CD4-positive, alpha-beta T cell treated with Interleukin-2 at 100 ng/mL for 4 hours (primary cell): Measurements from ENCODE around the gene MOV10L1.
A peak's percentile ranks its signal among the peaks of the same experiment; 100 is the strongest.
"Not testable (repeated sequence)": the region's sequence is repeated elsewhere in the genome, so short reads cannot be mapped to it uniquely, and the experiment has no call there.

Experiments used
- DNase-seq: peaks from one replicate; pipeline ENCODE4 v3.0.0-alpha.2; 2020; ENCODE audit warnings: low spot score

The MOV10L1 gene

DNA sequence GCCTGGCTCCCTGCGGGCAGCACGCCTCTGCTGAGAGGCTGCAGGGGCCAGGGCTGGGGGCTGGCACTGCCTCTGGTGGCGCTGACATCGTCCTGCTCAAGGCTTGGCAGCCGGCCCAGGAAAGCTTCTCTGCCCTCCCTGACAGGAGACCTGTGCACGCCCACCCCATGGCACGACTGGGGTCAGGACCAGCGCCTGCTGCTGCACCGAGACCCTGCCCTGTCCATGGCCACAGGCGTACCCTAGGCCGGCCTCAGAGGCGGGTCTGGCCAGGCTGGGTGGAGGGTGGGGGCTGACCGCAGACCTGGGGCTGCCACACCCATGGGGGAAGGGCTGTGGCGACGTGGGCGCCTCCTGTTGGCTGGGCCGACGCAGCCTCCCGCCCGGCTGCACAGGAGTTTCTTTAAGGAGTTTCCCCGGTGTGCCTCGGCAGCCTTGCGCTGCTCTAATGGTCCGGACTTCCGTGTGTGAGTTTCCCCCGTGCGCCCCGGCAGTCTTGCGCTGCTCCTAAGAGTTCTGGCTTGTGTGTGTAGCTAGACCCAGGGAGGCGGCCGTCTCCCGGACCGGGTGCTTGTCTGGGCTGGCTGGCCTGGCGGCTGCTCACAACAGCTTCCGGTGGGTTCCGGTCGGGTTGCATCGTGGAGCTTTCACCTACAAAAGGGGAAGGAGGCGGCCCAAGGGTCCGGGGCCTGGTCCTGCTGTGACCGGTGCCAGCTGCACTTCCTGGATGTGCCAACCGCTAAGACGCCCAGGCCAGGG is 100.6 kb downstream of the MOV10L1 start:
- DNase-seq, result peak; percentile 84

DNA sequence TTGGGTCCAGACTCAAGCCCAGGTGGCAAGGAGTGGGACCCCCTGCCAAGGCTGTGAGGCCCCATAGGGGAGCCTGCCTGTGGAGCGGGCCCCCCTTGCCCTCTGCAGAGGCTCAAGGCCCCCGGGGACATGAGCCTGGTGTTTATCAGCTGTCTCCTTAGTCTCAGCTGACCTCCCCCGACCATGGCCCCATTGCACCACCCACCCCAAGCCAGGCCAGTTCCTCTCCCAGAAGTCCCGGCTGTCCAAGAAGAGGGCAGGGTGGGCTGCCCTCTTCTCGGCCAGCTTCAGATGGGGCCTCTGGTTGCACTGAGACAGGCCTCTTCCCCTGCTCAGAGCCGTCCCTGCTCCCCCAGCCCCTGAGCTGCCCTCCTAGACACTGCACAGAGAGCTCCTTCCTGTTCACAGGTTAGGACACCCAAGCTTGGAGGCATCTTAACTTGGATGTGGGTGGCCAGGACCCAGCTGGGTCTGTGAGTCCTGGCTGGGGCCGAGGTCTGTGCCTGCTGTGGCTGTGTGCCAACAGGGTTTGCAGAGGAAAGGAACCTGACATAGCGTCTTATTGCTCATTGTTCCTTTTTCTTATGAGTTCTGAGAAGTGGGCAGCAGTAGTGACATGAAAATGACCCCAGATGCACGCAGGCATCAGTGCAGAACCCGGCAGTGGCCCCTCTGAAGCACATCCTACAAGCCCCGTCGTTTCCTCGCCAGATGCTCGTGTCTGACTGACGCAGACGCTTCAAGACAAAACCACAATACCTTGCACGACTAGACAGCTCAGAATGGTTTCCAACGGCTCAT is 101.3 kb downstream of the MOV10L1 start:
- peak; percentile 86 for DNase-seq

DNA sequence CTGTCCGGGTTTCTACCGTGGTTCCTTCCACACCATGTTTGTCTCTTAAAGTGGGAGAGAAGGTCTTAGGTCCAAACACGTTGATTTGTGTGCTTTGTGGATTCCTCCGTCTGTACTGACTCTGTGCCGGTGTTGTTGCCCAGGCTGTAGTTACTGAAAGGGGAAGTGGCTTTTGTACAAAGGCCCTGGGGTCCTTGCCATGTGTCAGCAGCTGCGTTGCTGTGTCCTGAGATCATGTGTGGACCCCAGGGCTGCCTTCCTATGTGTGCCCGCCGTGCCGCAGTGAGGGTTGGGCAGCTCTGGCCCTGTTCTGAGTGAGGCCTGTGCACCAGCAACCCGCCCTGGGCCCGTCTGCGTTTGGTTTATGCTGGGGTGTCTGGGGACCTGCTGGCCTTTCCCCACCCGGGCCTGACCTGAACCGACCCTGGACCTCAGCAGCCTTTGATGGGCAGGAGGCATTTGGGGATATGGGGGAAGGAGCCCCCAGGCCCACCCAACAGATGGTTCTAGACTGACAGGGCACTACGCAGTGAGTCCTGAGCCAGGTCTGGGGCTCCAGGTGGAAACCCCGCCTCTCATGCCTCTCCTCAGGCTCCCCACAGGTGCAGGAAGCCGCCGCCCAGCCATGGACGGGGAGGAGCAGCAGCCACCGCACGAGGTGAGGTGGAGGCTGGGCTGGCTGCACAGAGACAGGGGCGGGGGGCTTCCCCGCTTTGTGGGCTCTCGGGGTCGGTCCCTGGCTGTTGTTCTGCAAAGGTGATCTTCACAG is 102.8 kb downstream of the MOV10L1 start:
- DNase-seq, result peak; percentile 54

DNA sequence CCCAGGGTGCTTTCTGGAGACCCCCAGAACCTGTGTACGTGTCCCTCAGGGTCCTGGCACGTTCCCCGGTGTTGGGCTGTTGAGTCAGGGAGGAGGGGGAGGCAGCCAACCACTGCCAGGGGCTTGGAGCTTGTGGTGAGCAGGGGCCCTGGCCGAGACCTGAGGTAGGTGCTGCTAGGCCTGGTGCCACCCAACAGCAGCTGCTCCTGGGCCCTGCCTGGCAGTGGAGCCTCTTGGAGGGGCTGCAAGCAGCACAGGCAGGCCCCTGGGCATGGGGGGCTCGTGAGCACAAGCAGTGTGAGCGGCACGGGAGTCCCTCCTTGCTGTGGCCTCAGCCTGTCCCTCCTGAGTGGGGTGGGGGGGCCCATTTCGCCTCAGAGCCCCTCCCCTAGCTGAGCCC is 103.8 kb downstream of the MOV10L1 start:
- DNase-seq, result no peak

DNA sequence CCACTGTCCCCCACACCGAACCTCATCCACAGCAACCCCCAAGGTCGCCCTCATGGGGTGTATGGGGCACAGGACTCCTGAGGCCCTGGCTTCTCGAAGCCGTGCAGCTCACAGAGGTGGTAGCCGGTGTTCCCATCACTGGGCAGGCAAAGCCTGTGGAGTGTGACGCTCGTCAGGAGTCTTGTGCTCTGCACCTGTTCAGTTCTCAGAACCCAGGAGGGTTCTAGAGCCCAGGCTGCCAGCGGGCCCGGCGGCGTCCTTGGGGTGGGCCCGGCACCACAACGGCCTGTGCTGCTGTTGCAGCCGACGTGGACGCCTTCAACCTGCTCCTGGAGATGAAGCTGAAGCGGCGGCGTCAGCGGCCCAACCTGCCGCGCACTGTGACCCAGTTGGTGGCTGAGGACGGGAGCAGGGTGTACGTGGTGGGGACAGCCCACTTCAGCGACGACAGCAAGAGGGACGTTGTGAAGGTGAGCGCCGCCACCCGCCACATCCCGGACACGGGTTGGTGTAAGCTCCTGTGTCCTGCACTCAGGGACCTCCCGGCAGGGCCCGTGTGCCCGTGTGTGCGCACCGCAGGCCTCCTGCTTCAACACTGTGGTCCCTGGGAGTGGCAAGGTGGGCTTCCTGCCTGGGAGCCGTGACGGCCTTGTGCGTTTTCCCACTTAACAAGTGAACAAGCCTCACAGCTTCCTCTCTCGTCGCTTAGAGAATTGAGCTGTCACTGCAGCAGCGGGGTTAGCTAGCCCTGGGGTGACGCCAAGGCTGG is 104.4 kb downstream of the MOV10L1 start:
- no peak for DNase-seq

DNA sequence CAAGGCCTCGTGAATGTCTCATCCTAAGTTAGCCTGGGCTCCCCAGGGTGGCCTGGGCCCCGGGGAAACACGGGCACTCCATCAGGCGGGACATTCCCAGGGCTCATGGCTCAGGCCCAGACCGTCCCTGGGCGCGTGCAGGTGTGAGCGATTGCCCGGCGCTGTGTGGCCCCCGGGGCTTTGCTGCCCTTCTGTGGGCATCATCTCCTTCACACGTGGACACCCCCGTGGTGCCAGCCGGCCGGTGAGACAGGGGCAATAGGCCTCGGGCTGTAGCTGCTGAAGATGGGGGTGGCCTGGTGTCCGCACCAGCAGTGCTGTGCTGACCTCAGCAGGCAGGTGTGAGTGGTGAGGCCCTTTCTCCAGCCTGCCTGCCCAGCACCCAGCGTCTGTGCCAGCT is 106.5 kb downstream of the MOV10L1 start:
- DNase-seq, result no peak

DNA sequence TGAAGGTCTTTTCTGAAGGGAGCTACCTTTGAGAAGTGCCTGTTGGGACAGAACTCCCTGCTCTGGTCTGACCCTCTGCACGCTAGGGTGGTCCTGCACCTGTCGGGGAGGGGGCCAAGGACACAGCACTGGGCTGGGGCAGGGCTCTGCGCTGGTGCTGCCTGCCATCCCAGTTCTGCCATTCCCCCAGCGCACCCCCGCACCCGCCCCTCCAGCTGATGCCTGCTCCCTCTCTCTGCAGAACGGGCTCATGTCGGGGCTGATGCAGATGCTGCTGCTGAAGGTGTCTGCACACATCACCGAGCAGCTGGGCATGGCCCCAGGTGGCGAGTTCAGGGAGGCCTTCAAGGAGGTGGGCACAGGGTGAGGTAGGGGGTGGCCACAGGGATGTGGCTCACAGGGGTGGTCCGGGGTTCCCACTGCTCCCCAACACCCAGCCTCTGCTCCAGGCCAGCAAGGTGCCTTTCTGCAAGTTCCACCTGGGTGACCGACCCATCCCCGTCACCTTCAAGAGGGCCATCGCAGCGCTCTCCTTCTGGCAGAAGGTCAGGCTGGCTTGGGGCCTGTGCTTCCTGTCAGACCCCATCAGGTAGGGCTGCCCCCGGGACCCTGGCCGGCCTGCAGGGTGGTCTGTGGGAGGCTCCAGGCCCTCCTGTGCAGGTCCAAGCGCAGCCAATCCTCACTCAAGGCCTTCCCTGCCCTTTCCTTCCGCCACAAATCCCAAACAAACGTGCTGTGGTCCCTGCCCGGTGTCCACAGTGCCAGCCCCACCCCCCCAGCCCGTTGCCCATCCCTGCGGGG is 107.4 kb downstream of the MOV10L1 start:
- DNase-seq, result no peak

DNA sequence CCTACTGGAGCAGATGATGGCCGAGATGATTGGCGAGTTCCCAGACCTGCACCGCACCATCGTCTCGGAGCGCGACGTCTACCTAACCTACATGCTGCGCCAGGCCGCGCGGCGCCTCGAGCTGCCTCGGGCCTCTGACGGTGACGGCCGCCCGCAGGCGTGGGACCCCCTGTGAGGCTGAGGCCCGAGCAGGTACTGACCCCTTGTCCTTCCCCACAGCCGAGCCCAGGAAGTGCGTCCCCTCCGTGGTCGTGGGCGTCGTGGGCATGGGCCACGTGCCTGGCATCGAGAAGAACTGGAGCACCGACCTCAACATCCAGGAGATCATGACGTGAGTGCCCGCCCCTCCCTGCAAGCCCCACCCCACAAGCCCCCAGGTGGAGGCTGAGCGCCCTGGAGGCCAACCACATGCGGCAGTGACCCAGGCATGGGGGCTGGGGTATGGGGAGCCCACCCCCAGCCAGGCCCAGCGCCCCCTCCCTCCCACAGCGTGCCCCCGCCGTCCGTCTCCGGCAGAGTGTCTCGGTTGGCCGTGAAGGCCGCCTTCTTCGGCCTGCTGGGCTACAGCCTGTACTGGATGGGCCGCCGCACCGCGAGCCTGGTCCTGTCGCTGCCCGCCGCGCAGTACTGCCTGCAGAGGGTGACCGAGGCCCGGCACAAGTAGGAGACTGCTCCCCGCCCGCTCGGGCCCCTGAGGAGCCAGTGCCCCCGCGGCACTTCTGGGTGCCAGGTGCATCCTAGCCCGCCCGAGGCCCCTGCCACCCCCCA is 108.2 kb downstream of the MOV10L1 start:
- no peak for DNase-seq

DNA sequence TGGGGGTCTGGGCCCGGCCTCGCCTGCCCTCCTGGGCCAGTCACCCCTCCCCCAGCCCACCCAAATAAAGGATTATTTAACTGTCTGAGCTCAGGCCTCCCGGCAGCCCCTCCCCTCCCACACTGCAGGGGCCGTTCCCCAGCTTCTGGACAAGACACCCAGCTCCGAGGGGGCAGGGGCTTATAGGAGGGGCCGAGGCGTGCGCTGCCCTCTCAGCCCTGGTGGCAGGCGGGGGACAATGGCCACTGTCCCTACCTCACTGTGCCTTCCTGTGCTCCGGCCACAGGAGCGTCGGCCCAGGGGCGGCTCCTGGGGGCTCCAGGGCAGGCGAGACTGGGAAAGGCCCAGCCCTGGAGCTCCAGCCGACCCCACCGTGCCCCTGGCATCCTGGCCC is 108.8 kb downstream of the MOV10L1 start:
- DNase-seq, result no peak

DNA sequence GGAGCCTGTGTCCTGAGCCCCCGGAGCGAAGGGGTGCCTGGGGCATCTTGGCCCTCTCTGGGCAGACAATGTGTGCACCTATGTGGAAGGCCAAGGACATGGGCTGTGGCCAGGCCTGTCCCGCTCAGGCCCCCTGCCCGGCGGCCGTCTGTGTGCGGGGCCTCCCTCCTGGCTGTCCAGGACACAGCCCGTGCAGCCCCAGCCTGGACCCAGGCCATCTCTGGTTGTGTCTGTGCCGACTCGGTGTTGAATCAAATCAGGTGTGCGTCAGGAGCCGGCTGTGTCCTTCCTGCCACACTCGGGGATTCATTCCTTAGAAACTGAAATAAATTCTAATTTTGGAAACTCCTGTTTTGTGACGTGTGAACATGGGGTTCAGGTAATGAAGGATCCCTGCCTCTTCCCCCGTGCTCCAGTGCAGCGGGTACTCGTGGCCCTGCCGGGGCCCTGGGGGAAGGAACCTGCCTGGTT is 109.5 kb downstream of the MOV10L1 start:
- DNase-seq, result no peak

DNA sequence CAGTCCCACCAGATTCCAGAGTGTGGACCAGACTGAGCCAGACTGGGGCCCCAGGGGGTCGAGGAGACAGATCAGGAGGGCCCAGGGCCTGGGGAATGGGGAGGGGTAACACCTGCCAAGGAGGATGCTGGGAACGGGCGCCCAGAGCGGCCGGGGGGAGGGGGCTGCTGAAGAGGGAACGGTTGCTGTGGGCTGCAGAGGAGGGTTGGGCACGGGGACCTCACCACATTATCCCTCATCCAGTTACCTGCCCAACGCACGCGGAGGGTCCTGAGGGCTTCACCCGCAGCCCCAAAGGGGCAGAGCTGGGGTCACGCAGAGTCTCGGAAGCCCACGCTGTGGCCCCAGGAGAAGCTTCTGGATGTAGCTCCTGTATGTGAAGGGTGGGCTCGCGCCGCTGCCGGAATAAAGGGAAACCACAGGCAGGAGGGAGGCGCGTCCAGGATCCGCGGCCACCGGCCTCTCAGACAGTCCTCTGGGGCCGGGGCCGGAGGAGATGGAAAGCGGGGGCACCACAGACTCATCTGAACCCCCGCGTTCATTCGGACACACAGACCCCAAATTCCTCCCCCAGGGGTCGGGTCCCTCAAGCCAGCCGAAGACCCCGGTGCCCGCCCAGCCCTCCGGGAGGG is 110.1 kb downstream of the MOV10L1 start:
- DNase-seq, result no peak

DNA sequence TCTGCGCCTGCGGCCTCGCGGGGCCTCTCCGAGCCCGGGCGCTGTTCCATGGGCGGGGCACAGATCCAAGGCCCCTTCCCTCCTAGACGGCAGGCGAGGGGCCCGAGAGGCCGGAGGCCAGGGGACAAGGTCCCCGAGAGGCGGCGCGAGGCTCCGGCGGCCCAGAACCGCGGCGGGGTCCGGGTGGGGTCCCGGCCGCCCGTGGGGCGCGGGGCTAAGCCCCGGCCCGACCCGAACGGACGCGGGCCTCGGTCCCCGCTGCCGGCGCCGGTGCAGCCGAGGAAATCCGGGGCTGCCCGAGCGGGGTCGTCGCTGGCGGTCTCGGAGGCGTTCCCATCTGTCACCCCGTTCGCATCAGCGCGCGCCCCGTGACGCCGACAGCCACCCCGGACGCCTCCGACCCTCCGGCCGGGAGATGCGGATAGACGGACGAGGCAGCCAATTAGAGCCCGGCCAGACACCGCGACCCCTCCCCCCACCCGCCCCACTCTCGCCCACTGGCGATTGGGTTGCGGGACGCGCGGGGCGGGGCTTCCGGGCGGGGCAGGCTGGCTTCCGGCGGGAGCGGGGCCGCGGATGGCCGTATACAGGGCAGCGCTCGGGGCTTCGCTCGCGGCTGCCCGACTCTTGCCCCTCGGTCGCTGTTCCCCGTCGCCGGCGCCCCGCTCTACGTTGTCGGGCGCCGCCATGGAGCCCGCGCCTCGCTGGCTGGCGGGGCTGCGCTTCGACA is 110.8 kb downstream of the MOV10L1 start, which contains the start of gene SELENOO:
TSS of gene SELENOO (plus strand) at position 551 of the 730 bp plus-strand sequence. CDS start at position 577, 26 bp downstream.
- DNase-seq, result peak; percentile 91

DNA sequence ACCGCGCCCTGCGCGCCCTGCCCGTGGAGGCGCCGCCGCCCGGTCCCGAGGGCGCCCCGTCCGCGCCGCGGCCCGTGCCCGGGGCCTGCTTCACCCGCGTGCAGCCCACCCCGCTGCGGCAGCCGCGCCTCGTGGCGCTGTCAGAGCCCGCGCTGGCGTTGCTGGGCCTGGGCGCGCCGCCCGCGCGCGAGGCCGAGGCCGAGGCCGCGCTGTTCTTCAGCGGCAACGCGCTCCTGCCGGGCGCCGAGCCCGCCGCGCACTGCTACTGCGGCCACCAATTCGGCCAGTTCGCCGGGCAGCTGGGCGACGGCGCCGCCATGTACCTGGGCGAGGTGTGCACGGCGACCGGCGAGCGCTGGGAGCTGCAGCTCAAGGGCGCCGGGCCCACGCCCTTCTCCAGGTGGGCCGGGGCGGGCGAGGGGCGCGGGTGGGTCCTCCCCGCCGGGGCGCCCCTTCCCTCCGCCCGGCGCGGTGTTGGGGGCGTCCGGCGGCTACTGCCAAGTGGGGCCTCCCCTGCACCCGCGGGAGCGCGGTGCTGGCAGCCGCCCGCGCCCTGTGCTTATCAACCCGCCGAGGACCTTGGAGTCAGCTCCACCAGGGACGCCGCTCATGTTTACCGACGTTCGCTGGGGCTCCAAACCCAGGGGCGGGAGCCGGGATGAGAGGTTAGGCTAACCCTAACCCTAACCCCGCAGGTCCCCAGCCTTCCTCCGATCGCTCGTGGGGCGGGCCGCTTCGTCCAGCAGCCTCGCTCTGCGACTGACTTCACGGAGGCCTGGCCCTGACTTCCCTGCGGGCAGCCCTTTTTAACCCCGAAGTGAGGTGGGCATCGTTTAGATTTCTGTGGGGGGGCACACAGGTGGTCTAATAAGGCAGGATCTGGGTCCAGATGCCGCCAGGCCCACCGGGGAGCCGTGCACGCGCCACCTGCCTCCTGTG is 111.7 kb downstream of the MOV10L1 start:
- DNase-seq, result no peak

DNA sequence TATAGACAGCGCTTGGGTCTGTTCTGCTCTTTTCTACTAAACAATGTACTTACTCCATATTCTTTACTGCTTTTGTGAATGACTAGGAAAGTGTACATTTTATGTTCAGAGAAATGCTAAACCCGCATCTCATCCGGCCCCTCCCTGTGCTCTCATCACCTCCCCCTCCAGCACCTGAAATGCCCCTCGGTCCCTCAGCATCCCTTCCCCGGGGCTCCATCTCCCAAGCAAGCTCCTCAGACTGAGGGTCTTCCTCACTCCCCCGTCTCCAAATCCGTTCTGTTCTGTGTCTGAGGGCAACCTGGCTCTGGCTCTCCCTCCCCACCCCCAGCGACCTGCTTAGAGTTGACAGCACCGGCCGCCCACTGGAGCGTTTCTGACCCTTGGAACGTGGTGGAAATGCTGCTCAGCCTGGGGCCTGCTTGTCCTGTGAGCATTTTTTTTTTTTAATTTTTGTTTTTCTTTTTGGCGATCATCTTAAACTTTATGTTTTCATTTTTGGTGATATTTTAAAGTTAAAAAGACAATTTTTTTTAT is 112.4 kb downstream of the MOV10L1 start:
- DNase-seq, result no peak

DNA sequence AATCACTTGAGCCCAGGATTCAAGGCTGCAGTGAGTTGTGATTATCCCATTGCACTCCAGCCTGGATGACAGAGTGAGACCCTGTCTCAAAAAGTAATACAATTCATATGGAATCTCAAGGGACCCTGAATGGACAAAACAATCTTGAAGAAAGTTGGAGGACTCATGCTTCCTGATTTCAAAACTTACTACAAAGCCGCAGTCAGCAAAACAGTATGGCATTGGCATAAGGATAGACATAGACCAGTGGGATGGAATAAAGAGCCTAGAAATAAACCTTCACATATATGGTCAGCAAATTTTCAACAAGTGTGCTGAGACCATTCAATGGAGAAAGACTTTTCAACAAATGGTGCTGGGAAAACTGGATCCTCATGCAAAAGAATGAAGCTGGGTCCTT is 113.5 kb downstream of the MOV10L1 start:
- no peak for DNase-seq

DNA sequence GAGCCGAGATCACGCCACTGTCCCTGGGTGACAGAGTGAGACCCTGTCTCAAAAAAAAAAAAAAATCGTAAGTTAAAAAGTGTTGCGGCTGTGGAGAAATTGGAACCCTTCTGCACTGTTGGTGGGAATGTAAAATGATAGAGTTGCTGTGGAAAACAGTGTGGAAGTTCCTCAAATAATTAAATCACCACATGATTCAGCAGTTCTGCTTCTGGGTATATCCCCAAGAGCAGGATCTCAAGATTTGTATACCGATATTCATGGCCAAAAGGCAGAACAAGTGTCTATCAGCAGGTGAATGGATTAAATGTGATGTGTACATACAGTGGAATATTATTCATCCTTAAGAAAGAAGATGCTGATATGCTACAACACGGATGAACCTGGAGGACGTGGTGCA is 114.8 kb downstream of the MOV10L1 start:
- no peak for DNase-seq

DNA sequence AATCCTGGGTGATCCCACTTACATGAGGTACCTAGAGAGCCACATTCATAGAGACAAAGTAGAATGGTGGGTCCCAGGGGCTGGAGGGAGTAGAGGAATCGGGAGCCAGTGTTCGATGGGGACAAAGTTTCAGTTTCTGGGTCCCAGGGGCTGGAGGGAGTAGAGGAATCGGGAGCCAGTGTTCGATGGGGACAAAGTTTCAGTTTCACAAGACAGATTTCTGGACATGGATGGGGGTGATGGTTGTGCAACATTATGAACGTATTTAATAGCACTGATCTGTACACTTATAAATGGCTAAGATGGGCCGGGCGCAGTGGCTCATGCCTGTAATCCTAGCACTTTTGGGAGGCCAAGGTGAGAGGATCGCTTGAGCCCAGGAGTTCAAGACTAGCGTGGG is 115.2 kb downstream of the MOV10L1 start:
- not testable (repeated sequence) for DNase-seq
